Purkinje cell (primary cell): ENCODE data around the gene CLCN1. TPM values are rescaled to one million over a fixed set of nuclear protein-coding genes. Genes with fewer than 3 reads are reported as not detected.

ENCODE experiments used
- polyA plus RNA-seq: library from polyadenylated mRNA; unstranded; fragments of >200 nt; fragmentation: Nextera tagmentation; gene quantifications from 2 replicates; pipeline ENCODE4 v1.2.1, GENCODE V29; 2014

The CLCN1 gene
- polyA plus RNA-seq = not detected in 2 replicates

GRCh38 chr7:143315776-143316175 lies at the start of gene CLCN1:
CLCN1 (plus strand) TSS chr7:143316111; CDS start chr7:143316213, 102 bp downstream.

DNA sequence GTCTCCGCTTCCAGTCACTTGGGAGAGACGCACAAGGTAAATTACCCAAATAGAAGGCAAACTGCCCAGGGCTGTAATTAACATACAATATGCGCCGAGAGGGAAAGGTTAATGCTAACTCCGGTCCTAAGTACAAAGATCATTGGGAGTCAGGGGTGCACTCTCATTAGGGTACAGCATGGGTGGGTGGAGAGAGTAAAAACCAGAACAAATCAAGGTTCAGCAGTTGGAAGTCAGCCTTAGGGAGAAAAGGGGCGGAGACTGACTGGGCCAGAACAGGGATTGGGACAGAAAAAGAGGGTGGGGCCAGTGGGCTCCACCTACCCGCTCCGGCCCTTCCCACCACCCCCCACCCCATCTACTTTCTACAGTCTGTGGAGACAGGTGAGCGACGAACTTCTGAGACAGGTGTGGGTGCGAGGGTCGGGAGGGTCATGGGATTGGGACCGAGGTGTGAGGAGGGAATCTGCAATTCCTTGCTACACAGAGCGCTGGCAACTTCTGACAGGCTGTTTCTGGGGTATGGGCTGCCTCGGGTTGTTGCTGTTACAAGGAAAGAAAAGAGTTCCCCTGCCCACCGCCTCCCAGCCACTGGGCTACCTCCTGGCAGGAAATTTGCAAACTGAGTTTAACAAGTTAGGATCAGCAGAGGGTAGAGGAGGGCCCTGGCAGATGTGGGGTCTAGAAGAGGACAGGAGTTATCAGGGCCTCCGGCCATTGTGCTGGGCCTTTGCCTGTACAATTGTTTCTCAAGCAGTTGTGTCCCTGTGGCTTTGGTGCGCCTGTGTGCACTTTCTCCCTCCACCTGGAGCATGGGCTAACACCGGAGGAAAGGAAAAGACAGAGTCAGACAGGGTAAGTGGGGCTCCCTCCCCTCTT lies 31.1 kb upstream of the CLCN1 start, which contains the start of gene TMEM139:
TMEM139 (plus strand) TSS at position 368 of the 879 bp plus-strand sequence. CDS start 1,000 bp downstream, outside the sequence.

GRCh38 chr7:143287935-143288826 lies 27.7 kb upstream of the CLCN1 start, which contains the start of gene CASP2:
CASP2 (plus strand) TSS chr7:143288351; CDS start chr7:143288456, 105 bp downstream.

GRCh38 chr7:143362131-143363015 lies 46.5 kb downstream of the CLCN1 start, which contains the start of gene FAM131B:
FAM131B (minus strand) TSS chr7:143362713; CDS start chr7:143362603, 110 bp downstream.

GRCh38 chr7:143380646-143381426 lies 64.9 kb downstream of the CLCN1 start, which contains the start of gene ZYX:
ZYX (plus strand) TSS chr7:143381345; CDS start chr7:143381572, 227 bp downstream.

Other genes starting within 250 kb of the CLCN1 start
- gene PIP, start 184.0 kb upstream of the CLCN1 start, polyA plus RNA-seq = not detected in 2 replicates
- not detected in 2 replicates for gene TAS2R39, start 132.7 kb upstream of the CLCN1 start, polyA plus RNA-seq
- not detected in 2 replicates for gene TAS2R40, start 94.1 kb upstream of the CLCN1 start, polyA plus RNA-seq
- 54.2 and 54.6 TPM in 2 replicates for gene GSTK1, start 52.7 kb upstream of the CLCN1 start, polyA plus RNA-seq
- gene TMEM139, start 31.2 kb upstream of the CLCN1 start, polyA plus RNA-seq = 2.9 TPM in 1 of 2 replicates, not detected in the other
- gene CASP2, start 27.8 kb upstream of the CLCN1 start, polyA plus RNA-seq = 1.3 and 3.5 TPM in 2 replicates
- 0.35 and 3.6 TPM in 2 replicates for gene FAM131B, start 46.6 kb downstream of the CLCN1 start, polyA plus RNA-seq
- gene ZYX, start 65.2 kb downstream of the CLCN1 start, polyA plus RNA-seq = 1.4 and 4.9 TPM in 2 replicates
- gene EPHA1, start 92.7 kb downstream of the CLCN1 start, polyA plus RNA-seq = not detected in 2 replicates
- not detected in 2 replicates for gene TAS2R60, start 127.3 kb downstream of the CLCN1 start, polyA plus RNA-seq
- gene TAS2R41, start 161.8 kb downstream of the CLCN1 start, polyA plus RNA-seq = not detected in 2 replicates